ENCODE data around the gene SMTNL2.

SMTNL2 gene

DNA sequence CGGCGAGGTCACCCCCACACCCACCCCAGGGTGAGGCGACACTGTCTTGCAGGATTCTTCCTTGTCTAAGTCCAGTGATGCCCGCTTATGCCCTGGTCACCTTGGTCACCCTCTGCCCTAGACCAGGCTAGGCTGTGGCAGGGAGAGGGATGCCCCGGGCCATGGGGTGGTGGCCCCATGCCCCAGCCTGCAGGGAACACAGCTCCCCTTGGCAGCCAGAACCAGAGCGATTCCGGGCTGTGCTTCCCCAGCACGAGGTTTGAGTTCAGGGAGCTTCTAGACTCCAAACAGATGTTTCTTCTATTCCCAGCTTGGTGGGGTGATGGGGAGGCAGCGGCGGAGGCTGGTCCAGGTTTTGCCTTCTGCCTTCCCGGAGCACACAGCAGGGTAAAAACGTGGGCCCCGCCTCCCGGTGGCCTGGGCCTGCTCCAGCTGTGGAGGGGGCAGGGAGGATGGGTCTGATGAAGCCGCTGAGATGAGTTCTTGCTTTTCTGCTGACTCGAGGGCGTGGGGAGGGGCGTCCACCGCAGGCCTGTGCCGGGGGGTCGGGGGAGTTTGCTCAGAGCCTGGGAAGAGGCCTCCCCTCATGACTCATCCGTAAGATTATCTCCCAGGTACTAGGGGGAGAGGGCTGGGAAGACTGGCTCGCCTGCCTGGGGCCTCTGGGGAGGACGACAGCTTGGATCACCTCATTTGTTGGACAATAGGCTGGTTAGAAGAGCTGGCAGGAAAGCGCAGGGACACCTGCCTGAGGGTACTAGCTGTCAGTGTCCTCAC, 15.4 kb downstream of the SMTNL2 start:
- no peaks in the 10 kb centered on the region for H3K79me2 ChIP-seq (ENCODE audit: low read length)

DNA sequence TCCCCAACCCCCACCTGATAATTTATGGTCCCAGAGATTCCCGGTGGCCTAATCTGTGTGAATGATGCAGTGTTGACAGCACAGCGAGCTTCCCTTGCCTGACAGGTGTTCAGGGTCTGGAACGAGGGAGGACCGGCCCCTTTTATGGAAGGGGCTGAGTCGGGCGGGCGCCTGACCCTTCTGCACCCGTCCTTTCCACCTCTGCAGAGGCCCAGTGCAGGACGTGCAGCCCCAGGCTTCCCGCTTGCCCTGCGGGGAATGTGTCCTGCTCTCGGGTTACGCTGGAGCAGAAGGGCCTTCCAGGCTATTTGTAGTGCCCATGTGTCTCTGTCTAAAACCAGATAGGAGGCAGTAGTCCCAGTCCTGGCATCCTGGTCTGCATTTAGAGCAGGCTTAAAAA, 16.2 kb downstream of the SMTNL2 start:
- Histone ChIP-seq H4K20me1 (ENCODE audit: insufficient read depth, low read length) (no peaks in the 10 kb centered on the region), H3F3A (ENCODE audit: insufficient read depth, low read length) (no peaks in the 10 kb centered on the region), H3K4me2 (ENCODE audit: low read depth, low read length) (no peak overlapping the region), H3K27ac (ENCODE audit: low read length) (no peak overlapping the region), H3K27me3 (replicated peaks; ENCODE audit: insufficient read depth, low read length) (peaks cover 67% of the 10 kb centered on the region), H3K4me3 (ENCODE audit: low read length) (no peak overlapping the region), H3K79me2 (ENCODE audit: low read length) (no peaks in the 10 kb centered on the region), H3K9me3 (replicated peaks; ENCODE audit: insufficient read depth, low read length) (no peaks in the 10 kb centered on the region), H3K4me1 (ENCODE audit: low read length) (no peaks in the 10 kb centered on the region), H3K9ac (ENCODE audit: low read length) (no peak overlapping the region), H2AFZ (ENCODE audit: low read length) (no peak overlapping the region), H3K36me3 (replicated peaks; ENCODE audit: insufficient read depth, low read length) (no peaks in the 10 kb centered on the region), H3K9me2 (replicated peaks; ENCODE audit: insufficient read depth, low read length) (no peaks in the 10 kb centered on the region)
- no peak for DNase-seq
- TF ChIP-seq, protein P1, sequence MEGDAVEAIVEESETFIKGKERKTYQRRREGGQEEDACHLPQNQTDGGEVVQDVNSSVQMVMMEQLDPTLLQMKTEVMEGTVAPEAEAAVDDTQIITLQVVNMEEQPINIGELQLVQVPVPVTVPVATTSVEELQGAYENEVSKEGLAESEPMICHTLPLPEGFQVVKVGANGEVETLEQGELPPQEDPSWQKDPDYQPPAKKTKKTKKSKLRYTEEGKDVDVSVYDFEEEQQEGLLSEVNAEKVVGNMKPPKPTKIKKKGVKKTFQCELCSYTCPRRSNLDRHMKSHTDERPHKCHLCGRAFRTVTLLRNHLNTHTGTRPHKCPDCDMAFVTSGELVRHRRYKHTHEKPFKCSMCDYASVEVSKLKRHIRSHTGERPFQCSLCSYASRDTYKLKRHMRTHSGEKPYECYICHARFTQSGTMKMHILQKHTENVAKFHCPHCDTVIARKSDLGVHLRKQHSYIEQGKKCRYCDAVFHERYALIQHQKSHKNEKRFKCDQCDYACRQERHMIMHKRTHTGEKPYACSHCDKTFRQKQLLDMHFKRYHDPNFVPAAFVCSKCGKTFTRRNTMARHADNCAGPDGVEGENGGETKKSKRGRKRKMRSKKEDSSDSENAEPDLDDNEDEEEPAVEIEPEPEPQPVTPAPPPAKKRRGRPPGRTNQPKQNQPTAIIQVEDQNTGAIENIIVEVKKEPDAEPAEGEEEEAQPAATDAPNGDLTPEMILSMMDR (IDR thresholded peaks at IDR 0.05; ENCODE audit: low read length): no peak
- TF ChIP-seq EZH2 (optimal IDR thresholded peaks at IDR 0.05; ENCODE audit: low read depth, low read length) (no peak), EZH2phosphoT487 (IDR thresholded peaks at IDR 0.05; ENCODE audit: low read length) (no peak)

More for the DNA sequence above, 15.4 kb downstream of the SMTNL2 start:
- TF ChIP-seq, protein P1 (IDR thresholded peaks at IDR 0.05; ENCODE audit: low read length): no peak
- no peak for TF ChIP-seq EZH2phosphoT487 (IDR thresholded peaks at IDR 0.05; ENCODE audit: low read length)
- no peak for TF ChIP-seq EZH2 (optimal IDR thresholded peaks at IDR 0.05; ENCODE audit: low read depth, low read length)
- H3K27ac ChIP-seq (ENCODE audit: low read length): no peak overlapping the region
- H2AFZ ChIP-seq (ENCODE audit: low read length): no peak overlapping the region
- no peaks in the 10 kb centered on the region for H3K4me1 ChIP-seq (ENCODE audit: low read length)
- no peak overlapping the region for H3K9ac ChIP-seq (ENCODE audit: low read length)
- H3K4me3 ChIP-seq (ENCODE audit: low read length): no peak overlapping the region
- no peak for DNase-seq
- H3K9me2 ChIP-seq (replicated peaks; ENCODE audit: insufficient read depth, low read length): no peaks in the 10 kb centered on the region
- H3K27me3 ChIP-seq (replicated peaks; ENCODE audit: insufficient read depth, low read length): peaks cover 75% of the 10 kb centered on the region
- H3K36me3 ChIP-seq (replicated peaks; ENCODE audit: insufficient read depth, low read length): no peaks in the 10 kb centered on the region
- no peak overlapping the region for H3K4me2 ChIP-seq (ENCODE audit: low read depth, low read length)
- H3F3A ChIP-seq (ENCODE audit: insufficient read depth, low read length): no peaks in the 10 kb centered on the region
- no peaks in the 10 kb centered on the region for H4K20me1 ChIP-seq (ENCODE audit: insufficient read depth, low read length)
- H3K9me3 ChIP-seq (replicated peaks; ENCODE audit: insufficient read depth, low read length): no peaks in the 10 kb centered on the region

DNA sequence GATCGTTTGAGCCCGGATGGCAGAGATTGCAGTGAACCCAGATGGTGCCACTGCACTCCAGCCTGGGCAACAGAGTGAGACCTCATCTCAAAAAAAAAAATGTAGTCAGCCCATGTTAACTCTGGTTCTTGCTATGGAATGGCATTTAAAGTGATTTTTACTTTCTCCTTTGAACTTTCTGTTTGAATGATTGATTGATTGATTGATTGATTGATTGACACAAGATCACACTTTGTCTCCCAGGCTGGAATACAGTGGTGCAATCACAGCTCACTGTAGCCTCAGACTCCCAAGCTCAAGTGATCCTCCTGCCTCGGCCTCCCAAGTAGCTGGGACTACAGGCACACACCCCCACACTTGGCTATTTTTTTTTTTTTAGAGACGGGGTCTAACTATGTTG, 17.0 kb downstream of the SMTNL2 start:
- Histone ChIP-seq H3K4me3 (ENCODE audit: low read length) (no peak overlapping the region), H3K9me2 (replicated peaks; ENCODE audit: insufficient read depth, low read length) (no peaks in the 10 kb centered on the region)
- DNase-seq: no peak

More for the DNA sequence above, 17.0 kb downstream of the SMTNL2 start:
- Histone ChIP-seq H2AFZ (ENCODE audit: low read length) (no peak overlapping the region), H3K9me3 (replicated peaks; ENCODE audit: insufficient read depth, low read length) (no peaks in the 10 kb centered on the region), H3K4me2 (ENCODE audit: low read depth, low read length) (no peak overlapping the region), H3F3A (ENCODE audit: insufficient read depth, low read length) (no peaks in the 10 kb centered on the region), H3K36me3 (replicated peaks; ENCODE audit: insufficient read depth, low read length) (no peaks in the 10 kb centered on the region), H3K4me1 (ENCODE audit: low read length) (no peaks in the 10 kb centered on the region), H3K27me3 (replicated peaks; ENCODE audit: insufficient read depth, low read length) (peaks cover 63% of the 10 kb centered on the region), H3K27ac (ENCODE audit: low read length) (no peak overlapping the region), H3K9ac (ENCODE audit: low read length) (no peak overlapping the region), H3K79me2 (ENCODE audit: low read length) (no peaks in the 10 kb centered on the region), H4K20me1 (ENCODE audit: insufficient read depth, low read length) (no peaks in the 10 kb centered on the region)
- TF ChIP-seq EZH2 (optimal IDR thresholded peaks at IDR 0.05; ENCODE audit: low read depth, low read length) (no peak), EZH2phosphoT487 (IDR thresholded peaks at IDR 0.05; ENCODE audit: low read length) (no peak)
- TF ChIP-seq, protein P1 (IDR thresholded peaks at IDR 0.05; ENCODE audit: low read length): no peak

Data from MM.1S (cell line).